Activated T-helper 17 cell treated with anti-CD3 and anti-CD28 coated beads, Interleukin-2, amount 50 U/mL, for 72 hours (primary cell): ENCODE measurements around the gene TMSB10. TPM values are rescaled to one million over a fixed set of nuclear protein-coding genes. Genes with fewer than 3 reads are reported as not detected.
"Not testable (repeated sequence)": the region's sequence is repeated elsewhere in the genome, so short reads cannot be mapped to it uniquely, and the experiment has no call there.

ENCODE experiments used
- ATAC-seq: fragments of 150-1000 bp; cut with Tn5 transposase; replicated peaks from 2 replicates; pipeline ENCODE4 v1.10.0; 2021; ENCODE audit warnings: mild to moderate bottlenecking, moderate library complexity
- H3K27ac Mint-ChIP-seq: one replicate; pipeline ENCODE4 v1.8.0; 2022; ENCODE audit warnings: mixed read lengths
- H3K27me3 Mint-ChIP-seq: one replicate; pipeline ENCODE4 v1.8.0; 2022; ENCODE audit warnings: mixed read lengths
- H3K36me3 Mint-ChIP-seq: one replicate; pipeline ENCODE4 v1.8.0; 2022; ENCODE audit warnings: low read depth, mild to moderate bottlenecking, mixed read lengths
- H3K4me1 Mint-ChIP-seq: one replicate; pipeline ENCODE4 v1.8.0; 2022; ENCODE audit warnings: mixed read lengths
- H3K4me3 Mint-ChIP-seq: one replicate; pipeline ENCODE4 v1.8.0; 2022; ENCODE audit warnings: mild to moderate bottlenecking, mixed read lengths
- H3K9me3 Mint-ChIP-seq: one replicate; pipeline ENCODE4 v1.8.0; 2022; ENCODE audit warnings: mixed read lengths
- total RNA-seq, 2 donors: library from RNA; stranded (reverse); gene quantifications; one replicate each; pipeline ENCODE4 v1.2.3, GENCODE V29; 2022

TMSB10 gene
- total RNA-seq, 2 donors from 2014 or later, result 2,616 to 3,068 TPM

DNA sequence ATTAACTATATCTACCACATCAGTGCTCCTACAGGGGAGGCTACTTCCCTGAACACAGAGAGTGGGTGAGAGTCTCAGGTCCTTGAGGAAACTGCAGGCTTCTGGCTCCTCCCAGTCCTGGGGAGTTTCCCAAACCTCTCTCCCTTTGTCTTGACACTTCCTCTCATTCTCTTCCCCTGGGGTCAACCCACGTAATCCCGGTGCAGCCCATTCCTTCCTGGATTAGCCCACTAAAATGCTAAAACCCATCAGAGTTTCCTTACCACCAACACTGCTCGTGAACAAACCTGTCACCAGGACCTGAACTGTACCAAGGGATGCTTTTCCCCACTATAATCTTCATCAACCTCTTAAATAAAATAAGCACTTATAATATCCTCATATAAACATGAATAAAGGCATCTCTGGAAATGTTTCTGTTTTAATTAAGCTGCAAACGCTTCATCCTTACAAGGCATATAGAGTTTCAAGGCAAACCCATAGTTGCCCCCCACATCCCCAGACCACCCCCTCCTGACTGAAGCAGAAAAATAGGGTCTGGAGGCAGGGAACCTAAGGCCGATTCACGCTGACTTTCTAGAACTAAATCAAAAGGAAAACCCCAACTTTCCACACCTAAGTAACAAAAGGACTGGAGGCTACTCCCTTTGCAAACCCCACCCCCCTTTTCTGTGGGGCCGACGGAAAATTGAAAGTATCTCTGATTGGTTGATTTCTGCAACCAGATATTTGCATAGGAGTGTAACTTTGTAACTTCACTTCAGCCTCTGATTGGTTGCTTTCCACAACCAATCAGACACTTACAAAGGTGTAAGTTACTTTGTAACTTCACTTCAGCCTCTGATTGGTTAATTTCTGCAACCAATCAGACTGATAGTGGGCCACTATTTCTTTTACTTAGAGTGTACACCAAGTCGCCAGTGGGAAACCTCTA lies 19.0 kb downstream of the TMSB10 start:
- ATAC-seq, result peak; percentile 44
- H3K9me3 Mint-ChIP-seq, result no peaks in the 10 kb centered on the region
- H3K4me1 Mint-ChIP-seq, result peaks cover 36% of the 10 kb centered on the region
- no peaks in the 10 kb centered on the region for H3K27me3 Mint-ChIP-seq
- H3K36me3 Mint-ChIP-seq, result peaks cover 13% of the 10 kb centered on the region
- H3K4me3 Mint-ChIP-seq, result peak overlapping the region; percentile 94
- peak overlapping the region; percentile 91 for H3K27ac Mint-ChIP-seq

- ATAC-seq, result peak; percentile 5
- Mint-ChIP-seq H3K27ac (peak overlapping the region; percentile 91), H3K9me3 (no peaks in the 10 kb centered on the region), H3K36me3 (peaks cover 13% of the 10 kb centered on the region), H3K4me3 (peak overlapping the region; percentile 94), H3K4me1 (peaks cover 27% of the 10 kb centered on the region), H3K27me3 (no peaks in the 10 kb centered on the region)
Observed at GRCh38 chr2:84925336-84925723, 19.9 kb downstream of the TMSB10 start.

GRCh38 chr2:84925724-84926376 lies 20.4 kb downstream of the TMSB10 start:
- peak; percentile 83 for ATAC-seq
- H3K4me1 Mint-ChIP-seq, result peaks cover 25% of the 10 kb centered on the region
- peaks cover 13% of the 10 kb centered on the region for H3K36me3 Mint-ChIP-seq
- no peaks in the 10 kb centered on the region for H3K27me3 Mint-ChIP-seq
- H3K27ac Mint-ChIP-seq, result peak overlapping the region; percentile 91
- H3K9me3 Mint-ChIP-seq, result no peaks in the 10 kb centered on the region
- peak overlapping the region; percentile 94 for H3K4me3 Mint-ChIP-seq

- Mint-ChIP-seq H3K27ac (peak overlapping the region; percentile 91), H3K27me3 (no peaks in the 10 kb centered on the region), H3K4me1 (peaks cover 36% of the 10 kb centered on the region), H3K4me3 (peak overlapping the region; percentile 94), H3K9me3 (no peaks in the 10 kb centered on the region), H3K36me3 (peaks cover 13% of the 10 kb centered on the region)
- no peak for ATAC-seq
Observed at GRCh38 chr2:84927275-84927627, 21.8 kb downstream of the TMSB10 start.

GRCh38 chr2:84931384-84931821 lies 25.9 kb downstream of the TMSB10 start:
- ATAC-seq, result peak; percentile 28
- peak overlapping the region; percentile 35 for H3K4me3 Mint-ChIP-seq
- H3K36me3 Mint-ChIP-seq, result peaks cover 7% of the 10 kb centered on the region
- no peaks in the 10 kb centered on the region for H3K27me3 Mint-ChIP-seq
- H3K27ac Mint-ChIP-seq, result peak overlapping the region; percentile 68
- no peaks in the 10 kb centered on the region for H3K9me3 Mint-ChIP-seq
- peaks cover 24% of the 10 kb centered on the region for H3K4me1 Mint-ChIP-seq

- ATAC-seq, result peak; percentile 68
- peaks cover 13% of the 10 kb centered on the region for H3K36me3 Mint-ChIP-seq
- peak overlapping the region; percentile 79 for H3K4me3 Mint-ChIP-seq
- H3K27ac Mint-ChIP-seq, result peak overlapping the region; percentile 87
- peaks cover 23% of the 10 kb centered on the region for H3K4me1 Mint-ChIP-seq
- no peaks in the 10 kb centered on the region for H3K9me3 Mint-ChIP-seq
- no peaks in the 10 kb centered on the region for H3K27me3 Mint-ChIP-seq
Observed at GRCh38 chr2:84938194-84938879, 32.9 kb downstream of the TMSB10 start.

GRCh38 chr2:84939426-84940087 lies 34.1 kb downstream of the TMSB10 start:
- peak overlapping the region; percentile 87 for H3K27ac Mint-ChIP-seq
- ATAC-seq, result peak; percentile 66
- H3K36me3 Mint-ChIP-seq, result peaks cover 26% of the 10 kb centered on the region
- H3K27me3 Mint-ChIP-seq, result no peaks in the 10 kb centered on the region
- peak overlapping the region; percentile 79 for H3K4me3 Mint-ChIP-seq
- H3K9me3 Mint-ChIP-seq, result no peaks in the 10 kb centered on the region
- H3K4me1 Mint-ChIP-seq, result peaks cover 32% of the 10 kb centered on the region

GRCh38 chr2:84940088-84940470 lies 34.6 kb downstream of the TMSB10 start:
- peak overlapping the region; percentile 87 for H3K27ac Mint-ChIP-seq
- H3K27me3 Mint-ChIP-seq, result no peaks in the 10 kb centered on the region
- no peak for ATAC-seq
- H3K9me3 Mint-ChIP-seq, result no peaks in the 10 kb centered on the region
- peak overlapping the region; percentile 79 for H3K4me3 Mint-ChIP-seq
- H3K36me3 Mint-ChIP-seq, result peaks cover 30% of the 10 kb centered on the region
- H3K4me1 Mint-ChIP-seq, result peaks cover 36% of the 10 kb centered on the region

DNA sequence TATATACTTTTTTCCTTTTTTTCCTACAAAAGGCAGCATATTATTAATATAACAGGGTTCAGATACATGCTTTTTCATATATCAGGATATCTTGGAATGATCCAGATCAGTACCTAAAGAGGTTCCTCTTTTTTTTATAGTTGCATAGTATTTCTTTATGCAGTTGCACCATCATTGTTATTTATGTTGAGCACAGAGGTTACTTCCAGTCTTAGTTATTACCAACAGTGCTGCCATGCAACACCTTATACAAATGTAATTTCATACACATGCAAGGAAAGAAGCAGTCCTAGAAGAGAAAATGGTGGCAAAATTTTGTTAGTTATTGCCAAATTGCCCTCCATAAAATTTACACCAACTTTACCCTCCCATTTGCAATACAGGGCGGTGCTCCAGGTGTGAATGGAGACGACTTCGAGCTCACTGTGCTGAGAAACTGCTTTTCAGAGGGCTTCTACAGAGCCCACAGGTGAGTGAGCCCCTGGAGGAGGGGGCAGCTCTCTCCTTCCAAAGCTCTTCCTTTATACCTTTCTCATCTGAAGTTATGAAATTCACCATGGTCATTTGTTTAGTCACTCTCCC lies 35.5 kb downstream of the TMSB10 start:
- ATAC-seq, result no peak
- H3K4me3 Mint-ChIP-seq, result peak overlapping the region; percentile 79
- no peaks in the 10 kb centered on the region for H3K9me3 Mint-ChIP-seq
- no peak overlapping the region for H3K27ac Mint-ChIP-seq
- H3K4me1 Mint-ChIP-seq, result peaks cover 40% of the 10 kb centered on the region
- no peaks in the 10 kb centered on the region for H3K27me3 Mint-ChIP-seq
- peaks cover 34% of the 10 kb centered on the region for H3K36me3 Mint-ChIP-seq

GRCh38 chr2:84942166-84942565 lies 36.7 kb downstream of the TMSB10 start:
- Mint-ChIP-seq H3K27me3 (no peaks in the 10 kb centered on the region), H3K9me3 (no peaks in the 10 kb centered on the region), H3K27ac (peak overlapping the region; percentile 95), H3K4me1 (peaks cover 42% of the 10 kb centered on the region), H3K36me3 (peaks cover 46% of the 10 kb centered on the region), H3K4me3 (peak overlapping the region; percentile 85)
- no peak for ATAC-seq

DNA sequence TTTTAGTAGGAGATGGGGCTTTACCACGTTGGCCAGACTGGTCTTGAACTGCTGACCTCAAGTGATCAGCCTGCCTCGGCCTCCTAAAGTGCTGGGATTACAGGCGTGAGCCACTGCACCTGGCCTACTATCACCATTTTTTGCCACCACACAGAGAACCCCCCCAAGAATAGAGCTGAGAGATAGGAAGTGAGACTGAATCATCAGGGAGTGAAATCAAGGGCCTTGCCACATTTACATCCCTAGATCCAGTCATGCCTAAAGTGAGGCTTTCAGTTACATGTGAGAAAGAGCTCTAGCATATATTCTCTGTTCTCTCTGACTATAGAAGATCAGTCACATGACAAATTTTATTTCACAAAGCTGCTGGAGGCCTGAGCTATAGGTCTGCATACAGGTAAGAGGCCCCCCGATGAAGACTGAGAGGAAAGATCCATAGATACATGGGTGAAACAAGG lies 37.5 kb downstream of the TMSB10 start:
- ATAC-seq, result peak; percentile 33
- peaks cover 41% of the 10 kb centered on the region for H3K4me1 Mint-ChIP-seq
- peak overlapping the region; percentile 95 for H3K27ac Mint-ChIP-seq
- H3K27me3 Mint-ChIP-seq, result no peaks in the 10 kb centered on the region
- no peaks in the 10 kb centered on the region for H3K9me3 Mint-ChIP-seq
- H3K36me3 Mint-ChIP-seq, result peaks cover 49% of the 10 kb centered on the region
- H3K4me3 Mint-ChIP-seq, result peak overlapping the region; percentile 85

DNA sequence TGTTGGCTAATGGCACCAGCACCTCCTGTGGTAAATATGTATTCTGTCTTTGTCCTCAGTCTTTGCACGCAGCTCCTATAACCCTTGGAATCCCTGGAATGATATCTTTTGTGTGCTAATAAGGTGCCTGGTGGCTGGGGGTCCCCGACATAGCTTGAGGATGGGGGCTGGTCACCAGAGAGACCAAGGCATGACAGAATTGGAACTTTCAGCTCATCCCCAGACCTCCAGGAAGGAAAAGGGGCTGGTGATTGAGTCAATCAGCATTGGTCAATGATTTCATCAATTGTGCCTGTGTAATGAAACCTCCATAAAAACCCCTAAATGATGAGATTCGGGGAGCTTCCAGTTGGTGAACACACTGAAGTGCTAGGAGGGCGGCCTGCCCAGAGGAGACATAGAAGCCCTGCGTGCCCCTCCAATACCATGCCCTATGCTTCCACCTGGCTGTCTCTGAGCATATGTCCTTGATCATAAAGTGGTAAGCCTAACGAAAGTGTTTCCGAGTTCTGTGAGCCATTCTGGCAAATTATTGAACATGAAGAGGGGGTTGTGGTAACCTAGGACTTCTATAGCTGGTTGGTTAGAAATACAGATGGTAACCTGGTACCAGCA lies 38.9 kb downstream of the TMSB10 start:
- ATAC-seq, result no peak
- peaks cover 36% of the 10 kb centered on the region for H3K4me1 Mint-ChIP-seq
- H3K36me3 Mint-ChIP-seq, result peaks cover 48% of the 10 kb centered on the region
- no peaks in the 10 kb centered on the region for H3K27me3 Mint-ChIP-seq
- no peaks in the 10 kb centered on the region for H3K9me3 Mint-ChIP-seq
- peak overlapping the region; percentile 95 for H3K27ac Mint-ChIP-seq
- H3K4me3 Mint-ChIP-seq, result peak overlapping the region; percentile 85

GRCh38 chr2:84945838-84946203 lies 40.4 kb downstream of the TMSB10 start:
- H3K4me3 Mint-ChIP-seq, result peak overlapping the region; percentile 85

More at GRCh38 chr2:84945838-84946203, 40.4 kb downstream of the TMSB10 start:
- H3K9me3 Mint-ChIP-seq, H3K27me3 Mint-ChIP-seq: not testable (repeated sequence)
- peaks cover 36% of the 10 kb centered on the region for H3K4me1 Mint-ChIP-seq
- H3K36me3 Mint-ChIP-seq, result peaks cover 43% of the 10 kb centered on the region
- H3K27ac Mint-ChIP-seq, result peak overlapping the region; percentile 95
- peak; percentile 11 for ATAC-seq
